Osteoblast (primary cell): ENCODE measurements around the gene RFX8. TPM values are rescaled to one million over a fixed set of nuclear protein-coding genes. Genes with fewer than 3 reads are reported as not detected.

Experiments used
- DNase-seq: peaks from one replicate; pipeline ENCODE4 v3.0.0; 2011; ENCODE audit warnings: low spot score, mixed read lengths; ENCODE audit not compliant: insufficient read length; ENCODE audit errors: missing footprints
- H2AFZ ChIP-seq: 2 replicates; pipeline ENCODE4 v1.6.0; 2011; ENCODE audit warnings: mild to moderate bottlenecking, low read length
- H3K27ac ChIP-seq: 2 replicates; pipeline ENCODE4 v1.5.1; 2011; ENCODE audit warnings: mild to moderate bottlenecking, low read depth, low read length, moderate library complexity
- H3K27me3 ChIP-seq: 2 replicates; pipeline ENCODE4 v1.6.0; 2012; ENCODE audit warnings: mild to moderate bottlenecking, control low read depth, inconsistent platforms, low read length, moderate library complexity; ENCODE audit not compliant: insufficient read depth
- H3K36me3 ChIP-seq: 2 replicates; pipeline ENCODE4 v1.5.1; 2011; ENCODE audit warnings: mild to moderate bottlenecking, low read length, control low read depth, moderate library complexity; ENCODE audit not compliant: insufficient read depth
- H3K4me1 ChIP-seq: 2 replicates; pipeline ENCODE4 v1.5.1; 2011; ENCODE audit warnings: mild to moderate bottlenecking, low read length, control low read depth, moderate library complexity; ENCODE audit not compliant: insufficient read depth
- H3K4me2 ChIP-seq: 2 replicates; pipeline ENCODE4 v1.6.0; 2011; ENCODE audit warnings: mild to moderate bottlenecking, low read length; ENCODE audit not compliant: insufficient read depth
- H3K4me3 ChIP-seq: fragments of 200-600 bp; sonication (generic); 3 replicates; pipeline ENCODE4 v1.5.1; 2012; ENCODE audit warnings: mild to moderate bottlenecking, low read length, inconsistent platforms; ENCODE audit not compliant: insufficient read depth
- H3K79me2 ChIP-seq: 2 replicates; pipeline ENCODE4 v1.6.0; 2012; ENCODE audit warnings: mild to moderate bottlenecking, low read length, control low read depth, inconsistent platforms; ENCODE audit not compliant: insufficient read depth
- H3K9me3 ChIP-seq: 2 replicates; pipeline ENCODE4 v1.5.1; 2011; ENCODE audit warnings: low read depth, low read length, control low read depth
- H4K20me1 ChIP-seq: 2 replicates; pipeline ENCODE4 v1.6.0; 2012; ENCODE audit warnings: mild to moderate bottlenecking, low read length, control low read depth; ENCODE audit not compliant: insufficient read depth
- total RNA-seq: library from RNA; depleted of rRNA; stranded (reverse); fragments of >200 nt; gene quantifications from 2 replicates; pipeline ENCODE4 v1.2.3, GENCODE V29; 2012
- TF ChIP-seq, protein P1 (sequence below): IDR thresholded peaks from 2 replicates; pipeline ENCODE4 v1.5.1; 2011; ENCODE audit warnings: mild to moderate bottlenecking, low read depth, low read length, moderate library complexity; ENCODE audit errors: extremely low read depth

RFX8 gene
- total RNA-seq, 1 donor, result 7.6 TPM

DNA sequence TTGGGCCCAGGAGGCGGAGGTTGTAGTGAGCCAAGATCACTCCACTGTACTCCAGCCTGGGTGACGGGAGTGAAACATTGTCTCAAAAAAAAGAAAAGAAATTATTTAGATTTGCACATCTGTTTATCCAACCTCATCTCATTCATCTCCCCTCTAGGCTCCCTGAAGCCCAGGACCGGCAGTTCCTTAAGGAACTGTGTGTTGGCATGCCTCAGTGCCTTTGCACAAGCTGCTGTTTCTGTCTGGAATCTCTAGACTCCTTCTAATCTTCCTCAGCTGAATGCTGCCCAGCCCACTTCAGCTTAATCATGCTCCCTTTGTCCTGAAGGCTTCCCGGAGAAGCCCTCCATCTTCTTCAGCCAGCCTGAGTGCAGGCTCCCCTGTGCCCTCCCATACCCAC, 10.9 kb upstream of the RFX8 start:
- no peaks in the 10 kb centered on the region for H3K36me3 ChIP-seq
- H4K20me1 ChIP-seq, result no peaks in the 10 kb centered on the region
- DNase-seq, result no peak
- no peaks in the 10 kb centered on the region for H3K79me2 ChIP-seq
- no peak overlapping the region for H2AFZ ChIP-seq
- no peak overlapping the region for H3K27ac ChIP-seq
- no peaks in the 10 kb centered on the region for H3K9me3 ChIP-seq
- TF ChIP-seq, protein P1, sequence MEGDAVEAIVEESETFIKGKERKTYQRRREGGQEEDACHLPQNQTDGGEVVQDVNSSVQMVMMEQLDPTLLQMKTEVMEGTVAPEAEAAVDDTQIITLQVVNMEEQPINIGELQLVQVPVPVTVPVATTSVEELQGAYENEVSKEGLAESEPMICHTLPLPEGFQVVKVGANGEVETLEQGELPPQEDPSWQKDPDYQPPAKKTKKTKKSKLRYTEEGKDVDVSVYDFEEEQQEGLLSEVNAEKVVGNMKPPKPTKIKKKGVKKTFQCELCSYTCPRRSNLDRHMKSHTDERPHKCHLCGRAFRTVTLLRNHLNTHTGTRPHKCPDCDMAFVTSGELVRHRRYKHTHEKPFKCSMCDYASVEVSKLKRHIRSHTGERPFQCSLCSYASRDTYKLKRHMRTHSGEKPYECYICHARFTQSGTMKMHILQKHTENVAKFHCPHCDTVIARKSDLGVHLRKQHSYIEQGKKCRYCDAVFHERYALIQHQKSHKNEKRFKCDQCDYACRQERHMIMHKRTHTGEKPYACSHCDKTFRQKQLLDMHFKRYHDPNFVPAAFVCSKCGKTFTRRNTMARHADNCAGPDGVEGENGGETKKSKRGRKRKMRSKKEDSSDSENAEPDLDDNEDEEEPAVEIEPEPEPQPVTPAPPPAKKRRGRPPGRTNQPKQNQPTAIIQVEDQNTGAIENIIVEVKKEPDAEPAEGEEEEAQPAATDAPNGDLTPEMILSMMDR, result no peak
- no peak overlapping the region for H3K4me2 ChIP-seq
- no peaks in the 10 kb centered on the region for H3K4me1 ChIP-seq
- H3K4me3 ChIP-seq, result no peak overlapping the region
- no peaks in the 10 kb centered on the region for H3K27me3 ChIP-seq

DNA sequence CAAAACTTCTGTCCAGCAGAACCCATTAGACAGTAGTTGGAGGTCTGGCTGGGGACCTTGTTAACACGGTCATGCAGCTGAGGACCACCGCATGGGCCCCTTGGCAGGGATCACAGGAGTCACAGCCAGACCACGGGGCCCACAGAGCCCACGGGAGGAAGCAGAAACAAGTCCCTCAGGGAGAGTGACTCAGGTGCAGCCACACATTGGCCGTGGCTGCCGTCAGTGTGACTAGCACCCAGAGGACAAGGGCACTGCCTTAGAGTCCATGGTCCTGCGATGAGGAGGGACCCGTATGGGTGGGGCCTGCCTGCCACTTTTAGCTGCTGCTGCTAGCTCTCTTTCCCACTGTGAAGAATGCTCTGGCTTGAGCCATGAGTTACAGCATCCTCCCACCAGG, 5.9 kb upstream of the RFX8 start:
- H4K20me1 ChIP-seq, result no peaks in the 10 kb centered on the region
- no peak for DNase-seq
- H3K4me1 ChIP-seq, result peaks cover 11% of the 10 kb centered on the region
- H2AFZ ChIP-seq, result peak overlapping the region; percentile 26
- no peaks in the 10 kb centered on the region for H3K79me2 ChIP-seq
- no peaks in the 10 kb centered on the region for H3K36me3 ChIP-seq
- H3K4me2 ChIP-seq, result no peak overlapping the region
- H3K27ac ChIP-seq, result no peak overlapping the region
- no peak overlapping the region for H3K4me3 ChIP-seq
- H3K27me3 ChIP-seq, result no peaks in the 10 kb centered on the region
- no peaks in the 10 kb centered on the region for H3K9me3 ChIP-seq
- TF ChIP-seq, protein P1, result no peak

DNA sequence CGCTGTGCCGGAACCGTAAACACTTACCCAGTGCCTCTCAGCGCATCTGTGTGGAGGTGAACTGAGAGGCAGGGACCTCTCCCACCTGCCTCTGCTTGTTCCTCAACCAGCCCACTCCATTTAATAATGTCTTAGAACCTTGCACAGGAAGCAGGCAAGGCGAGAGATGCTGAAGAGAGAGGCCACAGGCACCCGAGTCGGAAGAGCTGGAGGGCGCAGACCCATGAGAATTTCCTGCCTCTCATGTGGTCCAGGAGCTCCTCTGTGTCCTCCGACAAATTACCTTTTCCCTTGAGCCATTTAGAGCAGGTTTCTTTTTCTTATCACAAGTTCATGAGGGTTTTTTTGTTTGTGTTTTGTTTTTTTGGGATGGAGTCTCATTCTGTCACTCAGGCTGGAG, 4.9 kb upstream of the RFX8 start:
- no peak overlapping the region for H3K4me2 ChIP-seq
- H3K9me3 ChIP-seq, result no peaks in the 10 kb centered on the region
- H3K36me3 ChIP-seq, result no peaks in the 10 kb centered on the region
- no peaks in the 10 kb centered on the region for H3K27me3 ChIP-seq
- peaks cover 17% of the 10 kb centered on the region for H3K4me1 ChIP-seq
- TF ChIP-seq, protein P1, result no peak
- no peak overlapping the region for H3K27ac ChIP-seq
- no peak overlapping the region for H2AFZ ChIP-seq
- H4K20me1 ChIP-seq, result no peaks in the 10 kb centered on the region
- no peak overlapping the region for H3K4me3 ChIP-seq
- DNase-seq, result no peak
- no peaks in the 10 kb centered on the region for H3K79me2 ChIP-seq

DNA sequence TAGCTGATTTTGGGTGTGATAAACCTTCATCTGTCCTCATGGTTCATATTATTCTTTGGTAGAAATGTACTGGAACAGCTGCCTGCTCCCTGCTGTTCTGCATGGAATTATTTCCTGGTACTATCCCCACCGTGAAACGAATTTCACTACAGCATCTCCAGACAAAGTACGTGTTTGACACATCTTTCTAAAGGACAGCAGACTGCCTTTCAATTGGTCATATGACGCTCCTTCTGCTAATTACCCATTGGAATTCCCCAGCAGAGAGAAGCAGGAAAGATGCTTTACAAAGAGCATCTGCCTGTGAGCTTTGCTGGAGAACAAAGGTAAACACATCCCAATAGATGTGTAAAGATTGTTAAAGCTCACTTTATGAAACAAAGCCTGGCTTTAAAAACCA, 4.4 kb upstream of the RFX8 start:
- no peak for DNase-seq
- Histone ChIP-seq H3K27ac (no peak overlapping the region), H3K4me1 (peaks cover 19% of the 10 kb centered on the region), H2AFZ (no peak overlapping the region), H3K4me2 (no peak overlapping the region), H3K4me3 (no peak overlapping the region), H3K36me3 (no peaks in the 10 kb centered on the region), H4K20me1 (no peaks in the 10 kb centered on the region), H3K79me2 (peaks cover 1% of the 10 kb centered on the region), H3K9me3 (no peaks in the 10 kb centered on the region), H3K27me3 (no peaks in the 10 kb centered on the region)
- TF ChIP-seq, protein P1, result no peak
